Left cardiac atrium (tissue), 4 donors: ENCODE results near the gene GPR137. TPM values are rescaled to one million over a fixed set of nuclear protein-coding genes. Genes with fewer than 3 reads are reported as not detected.

Source experiments
- ATAC-seq, 2 donors: fragments of 200-7000 bp; cut with Tn5 transposase; one replicate each; pipeline ENCODE4 v1.9.1; 2020; ENCODE audit warnings: mild to moderate bottlenecking in 2 of 2, moderate library complexity in 2 of 2
- DNase-seq: peaks from one replicate; pipeline ENCODE4 v3.0.0-alpha.2; 2020
- intact Hi-C, 2 donors: fragments of 100-400 bp; cut with DNase I; formaldehyde crosslinking; loops; one replicate each; pipeline versions ENCODE4 v1.14.1 to v1.15.1; 2022 to 2023
- total RNA-seq, 2 donors: library from RNA; stranded (reverse); fragmentation: NEBNext Ultra II Directional; extraction: Animal tissue kit (Norgen Biotek cat#: 25700); gene quantifications; one replicate each; pipeline ENCODE4 v1.2.1, GENCODE V29; 2021
- donor health status: DM: no; HTN: yes; CAD: no.
- donor health status: DM: no; HTN: yes; CAD: no; lungs with severe emphysema.
- donor health status: DM: yes; HTN: yes; CAD: no.
- donor health status: Dilated cardiomyopathy.

GPR137 gene
- total RNA-seq, 2 donors from 2014 or later, result 31.6 to 32.6 TPM

DNA sequence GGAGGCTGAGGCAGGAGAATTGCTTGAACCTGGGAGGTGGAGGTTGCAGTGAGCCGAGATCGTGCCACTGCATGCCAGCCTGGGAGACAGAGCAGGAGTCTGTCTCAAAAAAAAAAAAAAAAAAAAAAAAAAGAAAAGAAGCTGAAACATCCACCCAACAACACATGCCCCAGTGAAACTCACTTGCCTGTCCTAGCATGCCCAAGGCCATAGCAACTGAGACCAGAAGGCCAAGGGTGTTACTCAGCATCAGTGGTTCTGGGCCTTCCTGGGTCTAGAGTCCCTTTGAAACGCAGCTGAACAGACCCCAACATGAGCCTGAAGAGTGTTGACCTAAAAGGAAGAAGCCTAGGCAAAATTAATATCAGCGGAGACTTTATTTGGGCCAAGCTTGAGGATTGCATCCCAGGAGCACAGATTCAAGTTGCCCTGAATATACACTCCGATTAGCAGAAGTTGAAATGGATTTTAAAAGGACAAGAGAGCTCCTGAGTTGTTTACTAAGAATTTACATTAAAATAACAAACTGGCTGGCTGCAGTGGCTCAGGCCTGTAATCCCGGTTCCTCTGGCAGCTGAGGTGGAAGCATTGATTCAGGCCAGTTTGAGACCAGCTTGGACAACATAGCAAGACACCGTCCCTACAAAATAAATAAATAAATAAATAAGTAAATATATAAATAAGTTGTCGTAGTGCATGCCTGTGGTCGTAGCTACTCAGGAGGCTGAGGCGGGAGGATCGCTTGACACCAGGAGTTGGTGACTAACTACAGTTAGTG lies 39.2 kb downstream of the GPR137 start:
- intact Hi-C loops, result no loop called here
- ATAC-seq (no peak), DNase-seq (no peak)

DNA sequence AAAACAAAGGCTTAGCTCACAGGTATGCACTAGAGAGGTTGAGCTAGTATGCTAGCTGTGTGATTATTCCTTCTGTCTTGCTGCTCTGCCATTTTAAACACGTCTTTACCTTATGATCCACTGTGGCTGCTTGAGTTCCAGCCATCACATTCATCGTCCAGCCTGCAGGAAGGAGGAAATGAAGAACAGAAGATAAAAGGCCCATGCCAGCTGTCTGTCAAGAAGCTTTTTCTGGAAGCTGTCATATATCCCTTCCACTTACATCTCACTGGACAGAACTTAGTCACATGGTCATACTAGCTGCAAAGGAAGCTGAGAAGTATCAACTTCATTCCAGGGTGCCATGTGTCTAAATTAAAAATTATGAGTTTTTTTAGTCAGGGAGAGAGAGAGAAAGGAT lies 41.7 kb downstream of the GPR137 start:
- ATAC-seq (no peak), DNase-seq (no peak)
- intact Hi-C loops, result no loop called here

GRCh38 chr11:64327993-64328392 lies 42.3 kb downstream of the GPR137 start:
- DNase-seq (no peak), ATAC-seq (no peak)
- intact Hi-C loops, result no loop called here

- ATAC-seq (no peak), DNase-seq (no peak)
- intact Hi-C loops, result no loop called here
Observed at GRCh38 chr11:64330888-64331287, 45.2 kb downstream of the GPR137 start.

GRCh38 chr11:64331569-64332371 lies 46.1 kb downstream of the GPR137 start:
- DNase-seq (peak; percentile 88), ATAC-seq (peak; percentile 72 to 86)
- intact Hi-C loops, result no loop called here

DNA sequence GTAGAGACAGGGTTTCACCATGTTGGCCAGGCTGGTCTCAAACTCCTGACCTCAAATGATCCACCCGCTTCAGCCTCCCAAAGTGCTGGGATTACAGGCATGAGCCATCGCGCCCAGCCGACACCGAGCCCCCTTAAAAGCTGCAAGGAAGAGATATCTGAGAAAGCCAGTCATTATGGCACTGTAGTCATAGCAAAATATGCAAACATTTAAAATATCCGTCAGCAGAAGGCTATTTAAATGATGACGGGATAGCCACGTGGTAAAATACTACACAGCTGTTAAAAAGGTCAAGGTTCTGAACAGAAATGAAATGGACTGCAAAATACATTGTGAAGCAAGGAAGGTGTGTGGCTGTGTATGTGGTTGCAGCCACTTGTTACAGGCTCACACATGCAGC lies 47.9 kb downstream of the GPR137 start:
- ATAC-seq, result no peak
- intact Hi-C loops, result no loop called here
- no peak for DNase-seq

- intact Hi-C loops, result no loop called here
- no peak for DNase-seq
- ATAC-seq, result peak; percentile 48 to 93
Observed at GRCh38 chr11:64334764-64335735, 49.4 kb downstream of the GPR137 start.

DNA sequence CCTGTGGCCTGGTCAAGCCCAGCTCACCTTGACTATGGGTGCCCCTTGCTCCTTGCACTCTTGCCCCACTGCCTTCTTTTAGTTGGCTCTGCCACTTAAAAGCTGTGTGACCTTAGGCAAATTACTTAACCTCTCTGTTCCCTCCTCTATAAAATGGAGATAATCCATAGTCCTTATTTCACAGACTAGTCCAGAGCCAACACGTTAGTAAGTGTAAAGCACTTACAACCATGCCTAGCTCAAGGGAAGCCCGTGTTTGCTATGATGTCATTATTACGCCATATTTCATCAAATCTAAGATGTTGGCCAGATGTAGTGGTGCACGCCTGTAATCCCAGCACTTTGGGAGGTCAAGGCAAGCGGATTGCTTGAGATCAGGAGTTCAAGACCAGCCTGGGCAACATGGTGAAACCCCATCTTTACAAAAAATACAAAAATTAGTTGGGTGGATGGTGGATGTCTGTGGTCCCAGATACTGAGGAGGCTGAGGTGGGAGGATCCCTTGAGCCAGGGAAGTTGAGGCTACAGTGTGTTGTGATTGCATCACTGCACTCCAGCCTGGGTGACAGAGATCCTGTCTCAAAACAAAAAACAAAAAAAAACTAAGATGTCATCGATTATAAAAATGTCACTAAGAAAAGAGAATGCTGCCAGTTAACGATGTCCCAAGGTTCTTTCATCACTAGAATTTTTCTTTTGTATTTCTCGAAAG lies 52.0 kb downstream of the GPR137 start:
- DNase-seq (no peak), ATAC-seq (no peak)
- intact Hi-C loops, result no loop called here

- DNase-seq (no peak), ATAC-seq (no peak)
- intact Hi-C loops, result no loop called here
Observed at GRCh38 chr11:64338716-64339115, 53.1 kb downstream of the GPR137 start.

Other genes starting within 250 kb of the GPR137 start
- 1 to 10 TPM; 1.3 to 1.6 TPM for gene FLRT1, start 249.9 kb upstream of the GPR137 start, total RNA-seq
- gene MACROD1, start 119.7 kb upstream of the GPR137 start, total RNA-seq, result 10 to 100 TPM; 37.9 to 48.0 TPM
- 100 to 1,000 TPM; 102 to 125 TPM for gene STIP1, start 99.7 kb upstream of the GPR137 start, total RNA-seq
- 10 to 100 TPM; 23.8 to 25.8 TPM for gene FERMT3, start 79.1 kb upstream of the GPR137 start, total RNA-seq
- gene TRPT1, start 59.7 kb upstream of the GPR137 start, total RNA-seq, result 10 to 100 TPM; 59.6 to 61.2 TPM
- 10 to 100 TPM; 58.8 to 82.0 TPM for gene NUDT22, start 59.6 kb upstream of the GPR137 start, total RNA-seq
- 10 to 100 TPM; 49.2 to 49.3 TPM for gene DNAJC4, start 55.3 kb upstream of the GPR137 start, total RNA-seq
- 100 to 1,000 TPM; 276 to 310 TPM for gene VEGFB, start 51.3 kb upstream of the GPR137 start, total RNA-seq
- 10 to 100 TPM; 63.9 to 66.9 TPM for gene FKBP2, start 44.8 kb upstream of the GPR137 start, total RNA-seq
- 100 to 1,000 TPM; 122 to 135 TPM for gene PPP1R14B, start 38.9 kb upstream of the GPR137 start, total RNA-seq
- gene PLCB3, start 34.3 kb upstream of the GPR137 start, total RNA-seq, result 10 to 100 TPM; 13.6 to 14.4 TPM
- gene BAD, start 1.2 kb upstream of the GPR137 start, total RNA-seq, result 10 to 100 TPM; 68.9 to 96.3 TPM
- gene KCNK4, start 5.5 kb downstream of the GPR137 start, total RNA-seq, result under 1 TPM in 1 of 2 donors, not detected in 1; 0.13 TPM
- under 1 TPM in 1 of 2 donors, not detected in 1; 0.32 TPM for gene CATSPERZ, start 14.5 kb downstream of the GPR137 start, total RNA-seq
- gene ESRRA, start 19.7 kb downstream of the GPR137 start, total RNA-seq, result 100 to 1,000 TPM; 147 to 150 TPM
- gene TRMT112, start 31.7 kb downstream of the GPR137 start, total RNA-seq, result 100 to 1,000 TPM in 1 of 2 donors, 10 to 100 TPM in 1; 94.1 to 101 TPM
- 100 to 1,000 TPM; 264 to 298 TPM for gene PRDX5, start 32.3 kb downstream of the GPR137 start, total RNA-seq
- gene CCDC88B, start 54.4 kb downstream of the GPR137 start, total RNA-seq, result 10 to 100 TPM in 1 of 2 donors, 1 to 10 TPM in 1; 9.2 to 10.6 TPM
- 10 to 100 TPM; 18.1 to 20.1 TPM for gene RPS6KA4, start 73.3 kb downstream of the GPR137 start, total RNA-seq